ENCODE measurements around the gene PTPRM.

DNA sequence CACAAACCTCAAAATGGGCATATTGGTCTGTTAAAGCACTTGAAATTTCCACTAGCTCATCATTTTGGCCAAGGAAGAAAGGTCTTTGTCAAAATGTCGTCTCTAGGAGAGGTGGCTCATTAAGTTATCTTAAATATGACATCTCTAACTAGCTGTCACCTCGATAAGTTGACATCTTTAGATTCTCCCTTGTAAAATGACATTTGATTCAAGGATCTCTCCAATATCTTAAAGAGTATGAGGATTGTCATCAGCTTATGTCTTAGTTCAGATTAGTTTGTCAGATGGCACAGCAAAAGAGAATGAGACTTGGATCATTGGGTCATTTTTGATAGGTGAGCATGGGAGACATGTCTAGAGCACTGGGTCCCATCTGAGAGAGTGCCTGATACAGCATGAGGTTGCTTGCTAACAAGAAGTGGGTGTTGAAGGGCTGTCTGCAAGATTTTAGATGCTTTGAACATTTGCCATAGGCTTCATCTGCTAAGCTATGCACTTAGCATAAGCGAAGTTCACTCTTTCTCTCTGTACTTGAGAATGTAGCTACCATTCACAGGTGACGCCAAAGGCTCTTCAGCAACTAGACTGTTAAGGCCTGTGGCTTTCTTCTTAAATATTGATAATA lies 12.9 kb downstream of the PTPRM start:
- TF ChIP-seq, protein P1, sequence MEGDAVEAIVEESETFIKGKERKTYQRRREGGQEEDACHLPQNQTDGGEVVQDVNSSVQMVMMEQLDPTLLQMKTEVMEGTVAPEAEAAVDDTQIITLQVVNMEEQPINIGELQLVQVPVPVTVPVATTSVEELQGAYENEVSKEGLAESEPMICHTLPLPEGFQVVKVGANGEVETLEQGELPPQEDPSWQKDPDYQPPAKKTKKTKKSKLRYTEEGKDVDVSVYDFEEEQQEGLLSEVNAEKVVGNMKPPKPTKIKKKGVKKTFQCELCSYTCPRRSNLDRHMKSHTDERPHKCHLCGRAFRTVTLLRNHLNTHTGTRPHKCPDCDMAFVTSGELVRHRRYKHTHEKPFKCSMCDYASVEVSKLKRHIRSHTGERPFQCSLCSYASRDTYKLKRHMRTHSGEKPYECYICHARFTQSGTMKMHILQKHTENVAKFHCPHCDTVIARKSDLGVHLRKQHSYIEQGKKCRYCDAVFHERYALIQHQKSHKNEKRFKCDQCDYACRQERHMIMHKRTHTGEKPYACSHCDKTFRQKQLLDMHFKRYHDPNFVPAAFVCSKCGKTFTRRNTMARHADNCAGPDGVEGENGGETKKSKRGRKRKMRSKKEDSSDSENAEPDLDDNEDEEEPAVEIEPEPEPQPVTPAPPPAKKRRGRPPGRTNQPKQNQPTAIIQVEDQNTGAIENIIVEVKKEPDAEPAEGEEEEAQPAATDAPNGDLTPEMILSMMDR (IDR thresholded peaks at IDR 0.05; ENCODE audit: borderline replicate concordance, extremely low read depth, low read length, poor library complexity, severe bottlenecking), result no peak
- no peak for TF ChIP-seq EZH2 (IDR thresholded peaks at IDR 0.05; ENCODE audit: borderline replicate concordance, low read depth, low read length, severe bottlenecking)

Measured in DND-41 (cell line).